ENCODE results near the gene MDN1.
"Not testable (repeated sequence)": the region's sequence is repeated elsewhere in the genome, so short reads cannot be mapped to it uniquely, and the experiment has no call there.

- not testable (repeated sequence) for TF ChIP-seq POLR2A (IDR thresholded peaks at IDR 0.05; ENCODE audit: low read depth); CTCF (IDR thresholded peaks at IDR 0.05)
These were observed 178.0 kb downstream of the MDN1 start for GRCh38 chr6:89641581-89641980.

Measured in esophagus muscularis mucosa (tissue), 3 donors.